Fibroblast of skin of abdomen (primary cell): Measurements from ENCODE around the gene GULP1.

ENCODE experiments used
- DNase-seq: peaks from one replicate; pipeline ENCODE4 v3.0.0-alpha.2; 2013

The GULP1 gene

GRCh38 chr2:188381614-188382013 lies 89.9 kb downstream of the GULP1 start:
- peak; percentile 31 for DNase-seq

GRCh38 chr2:188382107-188382506 lies 90.4 kb downstream of the GULP1 start:
- peak; percentile 8 for DNase-seq

- no peak for DNase-seq
These were observed 91.5 kb downstream of the GULP1 start for GRCh38 chr2:188383158-188383557.

DNA sequence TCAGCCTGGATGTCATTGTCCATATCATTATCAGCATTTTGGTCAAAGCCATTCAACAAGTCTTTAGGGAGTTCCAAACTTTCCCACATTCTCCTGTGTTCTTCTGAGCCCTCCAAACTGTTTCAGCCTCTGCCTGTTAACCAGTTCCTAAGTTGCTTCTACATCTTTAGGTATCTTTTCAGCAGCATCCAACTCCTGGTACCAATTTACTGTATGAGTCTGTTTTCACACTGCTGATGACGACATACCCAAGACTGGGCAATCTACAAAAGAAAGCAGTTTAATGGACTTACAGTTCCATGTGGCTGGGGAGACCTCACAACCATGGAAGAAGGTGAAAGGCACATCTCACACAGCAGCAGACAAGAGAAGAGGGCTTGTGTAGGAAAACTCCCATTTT lies 94.2 kb downstream of the GULP1 start:
- no peak for DNase-seq

DNA sequence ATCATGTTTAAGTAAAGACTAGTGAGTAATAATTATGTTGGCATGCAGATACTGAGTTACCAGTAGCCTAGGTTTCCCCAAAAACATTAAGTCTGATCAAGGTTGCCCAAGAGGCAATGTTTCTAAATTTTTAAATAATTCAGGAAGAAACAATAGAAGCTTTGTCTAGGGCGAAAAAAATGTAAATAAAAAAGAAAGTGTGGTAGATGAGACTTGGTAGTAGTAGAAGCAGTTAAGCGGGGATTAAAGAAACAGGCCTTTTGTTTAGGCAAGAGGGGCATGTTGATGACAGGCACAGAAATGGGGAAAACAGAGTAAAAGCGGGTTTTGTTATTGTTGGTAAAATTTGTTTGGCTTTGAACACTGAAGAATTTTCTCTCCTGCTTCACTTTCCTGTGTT lies 97.2 kb downstream of the GULP1 start:
- no peak for DNase-seq

GRCh38 chr2:188391354-188391753 lies 99.7 kb downstream of the GULP1 start:
- no peak for DNase-seq

DNA sequence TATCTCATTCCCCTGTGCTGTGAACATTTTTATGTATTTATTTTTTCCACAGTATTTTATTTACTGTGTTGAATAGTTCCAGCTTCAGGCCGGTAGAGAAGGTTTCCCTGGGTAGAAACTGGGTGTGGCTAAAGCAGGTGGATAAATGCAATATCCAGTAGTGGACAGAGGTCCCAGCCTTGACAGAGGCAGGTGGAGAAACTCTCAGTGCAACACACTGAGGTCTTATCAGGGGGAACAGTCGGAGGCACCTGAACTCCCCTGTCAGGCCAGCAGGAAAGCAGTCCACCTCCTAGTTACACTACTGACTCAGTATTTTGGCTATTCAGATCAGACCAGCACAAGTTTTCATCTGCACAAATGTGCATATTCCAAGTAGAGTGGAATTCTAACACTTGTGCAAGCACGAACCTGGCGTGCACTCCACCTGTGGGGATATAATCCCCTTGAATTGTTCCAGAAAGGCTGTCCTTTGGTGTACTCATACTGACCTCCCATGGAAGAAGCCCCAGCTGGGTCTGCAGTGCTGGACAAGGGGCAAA lies 103.3 kb downstream of the GULP1 start:
- no peak for DNase-seq

- no peak for DNase-seq
These were observed 104.4 kb downstream of the GULP1 start for GRCh38 chr2:188395903-188396689.

DNA sequence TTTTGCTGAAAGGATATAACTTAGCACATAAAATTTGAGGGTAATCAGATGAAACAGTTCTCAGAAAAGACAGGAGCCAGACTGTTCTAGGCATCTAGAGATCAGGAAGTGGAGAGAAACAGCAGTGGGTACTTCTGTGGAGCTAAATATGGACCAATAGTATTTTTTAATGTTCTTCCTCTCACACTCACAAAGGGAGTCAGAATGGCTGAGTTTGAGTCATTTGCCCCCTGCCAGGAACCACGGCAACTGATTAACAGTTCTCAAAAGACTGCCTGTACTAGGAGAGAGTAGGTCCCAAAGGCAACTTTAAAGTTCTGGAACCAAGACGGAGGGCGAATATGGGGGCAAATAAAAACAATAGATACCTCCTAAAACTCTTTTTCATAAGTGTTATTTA lies 107.5 kb downstream of the GULP1 start:
- DNase-seq = peak; percentile 48

DNA sequence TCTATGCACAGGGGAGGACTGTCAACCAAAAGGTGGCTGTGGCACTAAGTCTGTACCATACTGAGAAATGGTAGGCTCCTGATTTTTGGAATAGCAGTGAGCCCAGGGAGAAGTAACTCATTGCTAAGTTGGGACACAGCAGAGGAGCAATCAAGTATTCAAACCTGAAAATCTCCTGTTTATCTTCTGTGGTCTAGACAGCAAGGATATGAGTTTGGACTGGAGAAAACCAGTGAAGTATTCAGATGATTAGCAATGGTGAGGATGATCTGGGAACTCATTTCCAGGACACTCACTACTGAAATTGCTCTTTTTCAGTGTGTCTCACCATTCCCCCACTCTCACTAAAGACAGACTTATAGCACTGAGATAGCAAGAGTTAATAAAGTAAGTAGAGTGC lies 112.0 kb downstream of the GULP1 start:
- no peak for DNase-seq

- peak; percentile 12 for DNase-seq
These were observed 112.8 kb downstream of the GULP1 start for GRCh38 chr2:188404341-188405004.

DNA sequence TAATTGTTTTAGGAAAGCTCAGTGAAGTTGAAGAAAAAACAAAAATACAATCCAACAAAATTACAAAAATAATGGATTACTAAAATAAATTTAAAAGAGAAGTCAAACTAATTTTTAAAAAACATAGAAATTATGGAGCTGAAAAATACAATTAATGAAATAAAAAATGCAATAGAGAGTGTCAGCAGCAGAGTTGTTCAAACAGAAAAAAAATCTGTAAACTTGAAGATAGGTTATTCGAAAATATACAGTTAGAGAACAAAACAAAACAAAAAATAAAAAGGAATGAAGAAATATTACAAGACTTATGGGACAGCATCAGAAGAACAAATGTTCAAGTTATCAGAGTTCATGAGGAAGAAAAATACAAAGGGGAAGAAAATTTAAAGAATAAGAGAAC lies 114.7 kb downstream of the GULP1 start:
- no peak for DNase-seq

DNA sequence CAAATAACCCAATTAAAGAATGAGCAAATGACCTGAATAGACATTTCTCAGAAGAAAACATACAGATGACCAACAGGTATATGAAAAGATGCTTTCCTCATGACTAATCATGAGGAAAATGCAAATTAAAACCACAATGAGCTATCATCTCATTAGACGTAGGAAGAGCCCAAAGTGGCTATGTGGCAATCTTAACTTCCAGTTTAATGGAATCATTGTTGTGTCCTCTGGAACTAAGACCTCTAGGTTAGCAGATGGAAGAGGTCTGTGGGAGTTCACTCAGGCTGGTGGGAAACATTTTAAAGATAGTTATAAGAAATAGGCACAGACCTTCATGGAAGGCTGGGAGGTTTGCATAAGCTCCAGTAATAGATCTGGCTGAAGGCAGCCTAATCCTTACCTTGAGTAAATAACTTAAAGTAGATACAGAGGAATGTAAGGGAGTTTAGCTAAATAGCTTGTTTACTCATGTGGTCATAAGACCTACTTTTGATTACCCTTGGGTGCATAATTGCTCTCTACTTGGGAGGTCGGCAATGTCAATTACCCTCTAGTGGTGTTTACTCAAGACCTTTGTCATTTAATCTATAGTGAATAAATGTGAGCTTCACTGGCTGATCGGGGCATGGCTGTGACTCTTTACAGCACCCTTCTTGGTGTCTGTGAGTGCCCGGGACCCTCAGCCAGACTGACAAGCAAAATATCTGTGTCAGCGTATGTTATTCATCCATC lies 119.0 kb downstream of the GULP1 start:
- DNase-seq = peak; percentile 33

GRCh38 chr2:188412190-188412589 lies 120.5 kb downstream of the GULP1 start:
- no peak for DNase-seq

- DNase-seq = peak; percentile 77
These were observed 122.7 kb downstream of the GULP1 start for GRCh38 chr2:188414411-188414810.

- peak; percentile 49 for DNase-seq
These were observed 123.4 kb downstream of the GULP1 start for GRCh38 chr2:188414869-188415753.

DNA sequence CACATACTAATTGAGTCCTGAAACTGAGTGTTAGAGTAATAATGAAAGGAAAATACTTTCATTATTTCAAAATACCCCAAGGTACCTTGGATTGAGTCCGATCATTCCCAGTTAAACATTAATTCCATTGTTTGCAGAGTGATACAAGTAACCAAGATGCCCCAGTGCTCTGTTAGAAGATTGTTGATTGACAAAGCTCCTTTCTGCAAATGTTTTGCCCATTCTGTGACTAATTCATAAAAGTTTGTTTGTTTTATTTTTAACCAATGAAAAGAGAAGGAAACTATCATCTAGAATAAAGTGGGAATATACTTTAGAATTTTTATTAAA lies 124.0 kb downstream of the GULP1 start:
- DNase-seq = no peak

DNA sequence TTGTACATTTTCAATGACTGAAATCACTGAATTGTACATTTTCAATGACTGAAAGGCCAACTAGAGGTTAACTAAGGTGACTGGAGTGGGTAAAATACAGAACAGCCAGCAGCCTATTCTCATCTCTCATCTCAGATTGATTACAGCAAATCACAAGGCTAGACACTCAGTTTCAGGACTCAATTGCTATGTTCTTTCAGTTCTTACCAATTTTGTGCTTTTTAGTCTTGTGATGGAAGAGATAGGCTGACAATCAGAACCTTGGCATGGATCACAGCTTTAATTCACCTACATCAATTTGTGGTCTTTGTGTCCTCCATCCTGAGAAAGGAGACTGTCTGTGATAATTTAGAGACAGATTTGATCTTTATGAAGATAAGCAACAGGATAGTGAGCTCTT lies 124.7 kb downstream of the GULP1 start:
- DNase-seq = no peak

- no peak for DNase-seq
These were observed 131.1 kb downstream of the GULP1 start for GRCh38 chr2:188422726-188423125.

DNA sequence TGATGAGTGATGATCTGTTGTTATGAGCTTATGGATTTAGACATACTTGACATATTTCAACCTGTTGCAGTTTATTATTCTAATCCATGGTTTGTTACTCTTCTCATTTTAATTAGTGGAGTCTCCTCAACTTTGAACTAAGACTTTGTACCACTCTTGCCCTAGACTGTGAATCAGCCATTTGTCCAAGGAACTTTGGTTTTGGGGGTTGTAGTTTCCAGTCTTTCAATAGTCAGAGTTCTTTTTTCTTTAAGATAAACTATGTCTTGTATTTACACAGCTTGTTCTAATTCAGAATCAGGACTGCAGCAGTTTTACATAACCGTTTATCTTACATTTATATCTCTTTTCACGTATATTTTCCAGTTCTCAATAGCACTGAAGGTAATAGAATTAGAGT lies 133.6 kb downstream of the GULP1 start:
- DNase-seq = peak; percentile 5

DNA sequence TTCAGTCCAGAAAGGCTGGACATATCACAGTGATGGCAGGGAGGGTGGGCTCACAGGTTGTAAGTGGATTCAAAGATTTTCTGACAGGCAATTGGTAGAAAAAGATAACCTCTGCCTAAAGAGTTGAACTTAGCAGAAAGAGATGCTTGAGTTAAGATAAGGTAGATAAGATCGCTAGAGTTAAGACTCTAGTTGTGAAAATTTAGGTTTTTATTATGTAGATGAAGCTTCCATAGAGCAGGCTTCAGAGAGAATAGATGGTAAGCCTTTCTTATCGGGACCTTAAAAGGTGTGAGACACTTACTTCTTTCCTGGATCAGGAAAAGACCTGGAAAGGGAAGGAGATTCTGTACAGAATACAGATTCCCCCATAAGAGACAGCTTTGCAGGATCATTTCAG lies 134.4 kb downstream of the GULP1 start:
- DNase-seq = no peak

- no peak for DNase-seq
These were observed 139.0 kb downstream of the GULP1 start for GRCh38 chr2:188430705-188431104.
